Memory B cell (primary cell): ENCODE data around the gene MAPK8IP2.

Source experiments
- ATAC-seq: fragments of 150-1000 bp; cut with Tn5 transposase; 2 replicates; pipeline ENCODE4 v1.10.0; 2021; ENCODE audit warnings: low read depth, mild to moderate bottlenecking, moderate library complexity
- DNase-seq, 2 donors: peaks; one replicate each; pipeline ENCODE4 v3.0.0; 2022; ENCODE audit warnings: low spot score in 2 of 2
- H3K27ac Mint-ChIP-seq: one replicate; pipeline ENCODE4 v1.8.0; 2022; ENCODE audit warnings: mild to moderate bottlenecking, moderate library complexity, mixed read lengths
- H3K27me3 Mint-ChIP-seq: one replicate; pipeline ENCODE4 v1.8.0; 2022; ENCODE audit warnings: mixed read lengths
- H3K36me3 Mint-ChIP-seq: one replicate; pipeline ENCODE4 v1.8.0; 2022; ENCODE audit warnings: mild to moderate bottlenecking, mixed read lengths
- H3K4me1 Mint-ChIP-seq: one replicate; pipeline ENCODE4 v1.8.0; 2022; ENCODE audit warnings: mixed read lengths
- H3K4me3 Mint-ChIP-seq: one replicate; pipeline ENCODE4 v1.8.0; 2022; ENCODE audit warnings: mild to moderate bottlenecking, moderate library complexity, mixed read lengths
- H3K9me3 Mint-ChIP-seq: one replicate; pipeline ENCODE4 v1.8.0; 2022; ENCODE audit warnings: mixed read lengths

Gene MAPK8IP2

DNA sequence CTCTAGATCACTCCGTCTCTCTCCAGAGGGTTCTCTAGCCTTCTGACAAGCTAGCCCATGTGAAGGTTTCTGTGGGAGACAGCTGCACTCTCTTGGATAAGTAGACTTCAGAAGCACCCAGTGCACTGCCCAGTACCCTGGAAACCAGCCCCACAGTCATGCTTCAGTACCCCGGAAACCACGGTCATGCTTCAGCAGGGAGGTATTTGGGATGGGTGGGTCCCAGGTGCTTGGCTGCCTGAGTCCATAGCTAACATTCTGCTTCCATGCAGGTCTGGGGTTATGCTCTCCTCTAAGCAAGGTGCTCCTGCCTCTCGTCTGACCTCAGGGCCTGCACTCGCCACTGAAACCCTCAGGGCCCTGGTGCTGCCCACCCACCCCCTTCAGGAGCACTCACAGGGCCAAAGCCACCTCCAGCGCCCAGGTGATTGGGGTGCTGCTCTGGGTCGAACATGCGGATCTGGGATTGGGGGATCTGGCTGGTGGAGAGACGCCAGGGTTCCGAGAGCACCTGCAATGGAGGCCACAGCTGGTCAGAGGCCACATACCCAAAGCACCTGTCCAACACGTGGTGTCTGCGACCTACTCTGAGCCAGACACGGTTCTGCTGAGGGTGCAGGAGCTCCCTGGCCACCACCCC, 30.6 kb upstream of the MAPK8IP2 start:
- no peak overlapping the region for H3K27ac Mint-ChIP-seq
- peaks cover 11% of the 10 kb centered on the region for H3K4me1 Mint-ChIP-seq
- no peaks in the 10 kb centered on the region for H3K27me3 Mint-ChIP-seq
- ATAC-seq (no peak), DNase-seq (no peak)
- H3K9me3 Mint-ChIP-seq = no peaks in the 10 kb centered on the region
- H3K4me3 Mint-ChIP-seq = no peak overlapping the region
- H3K36me3 Mint-ChIP-seq = peaks cover 9% of the 10 kb centered on the region

DNA sequence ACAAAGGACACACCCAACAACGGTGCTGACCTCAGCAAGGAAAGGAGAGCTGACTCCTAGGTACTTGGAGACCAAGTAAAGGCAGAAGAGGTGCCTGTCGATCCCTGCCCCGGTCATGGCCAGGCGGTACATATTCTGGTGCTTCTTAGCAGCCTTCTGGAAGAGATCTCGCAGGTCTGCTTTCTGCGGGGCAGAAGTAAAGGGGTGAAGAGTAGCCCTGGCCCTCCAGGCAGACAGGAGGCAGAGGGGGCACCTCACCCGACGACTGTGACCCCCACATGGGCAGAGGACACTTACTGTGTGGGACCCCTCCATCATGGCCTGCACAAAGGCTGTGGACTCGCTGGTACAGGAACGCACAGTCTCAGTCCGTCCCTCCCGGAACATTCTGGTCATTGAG, 29.7 kb upstream of the MAPK8IP2 start:
- H3K27me3 Mint-ChIP-seq = no peaks in the 10 kb centered on the region
- H3K36me3 Mint-ChIP-seq = peaks cover 11% of the 10 kb centered on the region
- ATAC-seq (no peak), DNase-seq (no peak)
- no peaks in the 10 kb centered on the region for H3K9me3 Mint-ChIP-seq
- peaks cover 11% of the 10 kb centered on the region for H3K4me1 Mint-ChIP-seq
- no peak overlapping the region for H3K4me3 Mint-ChIP-seq
- H3K27ac Mint-ChIP-seq = no peak overlapping the region

DNA sequence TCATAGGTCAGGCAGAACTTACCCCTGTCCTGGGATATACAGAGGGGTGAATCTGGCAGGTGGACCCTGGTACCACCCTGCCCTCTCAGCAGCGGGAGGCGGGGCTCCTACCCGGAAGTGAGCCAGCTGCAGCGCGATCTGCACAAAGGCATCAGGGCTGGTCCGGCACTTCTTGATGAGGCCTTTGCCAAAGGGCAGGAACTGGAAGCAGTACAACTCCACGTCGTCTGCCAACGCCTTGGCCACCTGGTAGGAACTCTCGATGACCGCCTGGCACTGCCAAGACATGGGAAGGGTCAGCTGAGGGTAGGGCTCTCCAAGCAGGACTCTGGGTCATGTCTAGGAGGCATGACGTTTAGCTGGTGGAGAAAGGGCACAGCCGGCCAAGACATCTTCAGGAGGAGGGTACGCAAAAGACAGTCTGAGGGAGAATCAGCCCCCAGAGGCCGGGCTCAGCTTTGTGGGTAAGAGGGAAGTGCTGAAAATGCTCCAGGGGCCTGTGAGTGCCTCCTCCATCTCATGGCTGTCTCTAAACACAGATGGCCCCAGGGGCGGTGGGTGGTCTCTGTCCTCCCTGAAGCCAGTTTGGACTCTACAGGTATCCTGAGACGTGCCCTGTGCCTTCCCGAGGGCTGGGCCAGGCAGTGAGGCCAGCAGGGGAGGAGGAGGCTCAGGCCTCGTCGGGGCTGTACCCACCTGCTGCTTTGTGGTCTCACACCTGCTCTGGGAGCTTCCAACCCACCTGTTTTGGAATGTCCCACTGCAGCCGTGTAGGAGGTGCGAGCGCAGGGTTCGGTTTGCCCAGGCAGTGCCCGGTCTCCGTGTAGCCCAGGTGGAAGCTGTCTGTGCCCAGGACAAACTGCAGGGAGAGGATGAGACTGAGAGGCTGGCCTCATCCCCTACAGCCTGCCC, 29.1 kb upstream of the MAPK8IP2 start:
- H3K36me3 Mint-ChIP-seq = peaks cover 11% of the 10 kb centered on the region
- no peak overlapping the region for H3K4me3 Mint-ChIP-seq
- H3K27ac Mint-ChIP-seq = no peak overlapping the region

DNA sequence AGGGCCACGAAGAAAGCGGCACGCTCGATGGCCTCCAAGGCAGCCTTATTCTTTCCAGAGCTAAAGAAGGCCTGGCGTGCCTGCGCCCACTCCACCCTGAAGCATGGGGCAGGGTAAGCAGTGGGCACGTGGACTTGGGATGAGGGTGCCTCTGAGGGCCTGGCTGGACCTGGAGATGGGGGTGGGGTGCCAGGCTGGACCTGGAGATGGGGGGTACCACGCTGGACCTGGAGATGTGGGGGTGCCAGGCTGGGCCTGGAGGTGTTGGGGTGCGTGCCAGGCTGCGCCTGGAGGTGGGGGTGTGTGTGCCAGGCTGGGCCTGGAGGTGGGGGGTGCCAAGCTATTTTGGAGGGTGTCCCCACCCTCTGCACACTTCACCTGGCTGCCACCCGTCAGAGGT, 27.6 kb upstream of the MAPK8IP2 start:
- H3K4me3 Mint-ChIP-seq = no peak overlapping the region
- peaks cover 13% of the 10 kb centered on the region for H3K4me1 Mint-ChIP-seq
- ATAC-seq (no peak), DNase-seq (no peak)
- H3K9me3 Mint-ChIP-seq = no peaks in the 10 kb centered on the region
- no peak overlapping the region for H3K27ac Mint-ChIP-seq
- peaks cover 12% of the 10 kb centered on the region for H3K36me3 Mint-ChIP-seq
- H3K27me3 Mint-ChIP-seq = no peaks in the 10 kb centered on the region

More for the DNA sequence above, 29.1 kb upstream of the MAPK8IP2 start:
- ATAC-seq = no peak
- no peaks in the 10 kb centered on the region for H3K27me3 Mint-ChIP-seq
- peaks cover 11% of the 10 kb centered on the region for H3K4me1 Mint-ChIP-seq
- no peak for DNase-seq
- no peaks in the 10 kb centered on the region for H3K9me3 Mint-ChIP-seq

DNA sequence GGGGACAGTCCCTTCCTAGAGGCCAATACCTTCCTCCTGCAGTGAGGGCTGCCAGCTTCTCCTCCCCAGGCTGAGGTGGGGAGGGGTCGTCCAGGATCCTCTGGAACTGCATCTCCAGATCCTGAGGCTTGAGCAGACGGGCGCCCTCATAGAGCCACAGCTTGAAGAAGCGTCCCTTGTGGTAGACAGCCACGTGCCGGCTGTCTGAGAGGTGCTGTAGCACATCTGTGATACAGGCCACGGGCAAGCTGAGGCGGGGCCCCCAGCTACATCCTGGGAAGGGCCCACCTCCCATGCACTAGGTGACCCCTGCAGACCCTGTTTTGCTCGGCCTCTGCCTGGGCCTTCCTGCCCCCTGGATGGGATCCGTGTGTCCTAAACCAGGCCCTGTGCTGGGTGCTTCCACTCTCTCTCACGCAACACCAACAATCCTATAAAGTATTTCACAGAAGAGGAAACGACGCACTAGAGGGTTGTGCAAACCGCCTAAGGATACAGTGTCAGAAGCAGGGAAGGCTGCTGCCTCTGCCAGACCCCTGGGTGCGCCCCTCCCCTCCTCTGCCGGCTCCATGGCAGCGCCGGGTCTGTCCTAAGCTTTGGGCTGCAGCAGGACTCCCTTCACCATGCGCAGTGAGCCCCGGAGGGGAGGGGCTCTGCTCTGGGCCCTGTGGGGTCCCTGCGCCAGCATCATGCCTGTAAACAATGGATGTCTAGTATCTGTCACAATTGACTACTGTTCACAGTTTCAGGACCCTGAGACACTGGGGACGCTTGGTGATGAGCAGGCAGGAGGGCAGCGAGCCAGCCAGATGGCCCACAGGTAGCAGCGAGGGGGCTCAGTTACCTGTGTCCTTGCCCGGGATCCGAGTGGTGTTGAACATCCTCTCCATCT, 26.9 kb upstream of the MAPK8IP2 start:
- H3K27ac Mint-ChIP-seq = no peak overlapping the region

DNA sequence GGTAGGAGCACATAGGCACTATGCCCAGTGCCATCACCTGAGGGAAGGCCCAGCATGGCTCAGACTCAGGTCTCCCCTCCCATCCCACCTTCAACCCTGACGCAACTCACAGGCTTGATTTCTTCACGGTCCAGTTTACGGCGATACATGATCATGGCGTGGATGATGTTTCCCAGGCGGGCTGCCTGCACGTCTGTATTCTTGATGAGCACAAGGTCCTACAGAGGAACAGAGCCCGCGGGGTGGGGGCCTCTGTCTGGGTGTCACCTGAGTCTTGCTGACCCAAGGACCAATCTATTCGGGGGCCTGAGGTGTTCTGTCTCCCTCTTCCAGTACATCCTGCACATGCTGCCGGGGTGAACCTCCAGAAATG, 26.2 kb upstream of the MAPK8IP2 start:
- Mint-ChIP-seq H3K4me3 (no peak overlapping the region), H3K36me3 (peaks cover 12% of the 10 kb centered on the region), H3K27ac (no peak overlapping the region), H3K4me1 (peaks cover 13% of the 10 kb centered on the region), H3K9me3 (no peaks in the 10 kb centered on the region), H3K27me3 (no peaks in the 10 kb centered on the region)
- no peak for ATAC-seq
- DNase-seq = no peak

More for the DNA sequence above, 26.9 kb upstream of the MAPK8IP2 start:
- no peak overlapping the region for H3K4me3 Mint-ChIP-seq
- no peaks in the 10 kb centered on the region for H3K9me3 Mint-ChIP-seq
- H3K4me1 Mint-ChIP-seq = peaks cover 13% of the 10 kb centered on the region
- no peak for DNase-seq
- no peak for ATAC-seq
- peaks cover 12% of the 10 kb centered on the region for H3K36me3 Mint-ChIP-seq
- H3K27me3 Mint-ChIP-seq = no peaks in the 10 kb centered on the region

DNA sequence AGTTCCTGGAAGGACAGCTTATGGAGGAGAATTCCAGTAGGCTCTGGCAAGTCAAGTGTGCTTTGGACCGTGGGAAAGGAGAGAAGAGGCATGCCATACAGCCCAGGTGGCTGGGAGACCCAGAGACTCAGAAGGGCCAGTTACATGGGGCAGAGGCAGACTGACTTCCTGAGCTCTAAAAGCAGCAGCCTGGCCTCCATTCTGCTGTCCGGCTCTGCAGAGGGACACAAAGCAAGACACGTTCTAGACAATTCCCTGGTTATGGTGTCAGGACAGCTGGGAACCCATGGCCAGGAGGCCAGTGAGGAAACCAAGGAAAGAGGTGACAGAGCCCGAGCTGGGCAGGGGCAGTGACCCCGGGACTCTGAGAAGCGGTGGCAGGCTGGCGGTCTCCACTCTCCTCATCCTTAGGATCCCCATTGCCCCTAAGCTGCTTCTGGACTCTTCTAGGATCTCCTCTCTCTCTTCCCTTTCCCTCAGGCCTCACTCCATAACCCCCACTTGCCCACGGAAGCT, 25.1 kb upstream of the MAPK8IP2 start:
- ATAC-seq (no peak), DNase-seq (no peak)
- Mint-ChIP-seq H3K4me1 (peaks cover 10% of the 10 kb centered on the region), H3K4me3 (no peak overlapping the region), H3K27ac (no peak overlapping the region), H3K36me3 (peaks cover 10% of the 10 kb centered on the region), H3K27me3 (no peaks in the 10 kb centered on the region), H3K9me3 (no peaks in the 10 kb centered on the region)

DNA sequence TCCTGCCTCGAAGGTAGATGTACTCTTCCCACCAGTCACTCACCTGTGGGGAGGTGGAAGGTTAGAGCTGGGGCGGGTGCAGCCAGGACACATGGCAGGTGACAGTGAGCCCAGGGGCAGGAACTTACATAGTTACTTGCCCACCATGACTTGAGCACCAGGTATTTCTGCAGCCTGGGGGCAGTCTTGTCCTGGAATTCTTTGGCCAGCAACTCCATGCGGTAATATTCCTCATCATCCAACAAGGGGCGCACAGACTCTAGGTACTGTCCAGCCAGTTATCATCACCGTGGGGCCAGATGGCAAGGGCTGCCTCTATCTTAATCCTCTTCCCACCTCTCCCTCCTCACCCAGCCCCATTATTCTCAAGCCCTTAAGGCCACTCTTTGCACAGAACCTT, 24.5 kb upstream of the MAPK8IP2 start:
- DNase-seq (no peak), ATAC-seq (no peak)
- no peaks in the 10 kb centered on the region for H3K9me3 Mint-ChIP-seq
- H3K27me3 Mint-ChIP-seq = no peaks in the 10 kb centered on the region
- peaks cover 6% of the 10 kb centered on the region for H3K4me1 Mint-ChIP-seq
- peaks cover 10% of the 10 kb centered on the region for H3K36me3 Mint-ChIP-seq
- no peak overlapping the region for H3K4me3 Mint-ChIP-seq
- no peak overlapping the region for H3K27ac Mint-ChIP-seq

DNA sequence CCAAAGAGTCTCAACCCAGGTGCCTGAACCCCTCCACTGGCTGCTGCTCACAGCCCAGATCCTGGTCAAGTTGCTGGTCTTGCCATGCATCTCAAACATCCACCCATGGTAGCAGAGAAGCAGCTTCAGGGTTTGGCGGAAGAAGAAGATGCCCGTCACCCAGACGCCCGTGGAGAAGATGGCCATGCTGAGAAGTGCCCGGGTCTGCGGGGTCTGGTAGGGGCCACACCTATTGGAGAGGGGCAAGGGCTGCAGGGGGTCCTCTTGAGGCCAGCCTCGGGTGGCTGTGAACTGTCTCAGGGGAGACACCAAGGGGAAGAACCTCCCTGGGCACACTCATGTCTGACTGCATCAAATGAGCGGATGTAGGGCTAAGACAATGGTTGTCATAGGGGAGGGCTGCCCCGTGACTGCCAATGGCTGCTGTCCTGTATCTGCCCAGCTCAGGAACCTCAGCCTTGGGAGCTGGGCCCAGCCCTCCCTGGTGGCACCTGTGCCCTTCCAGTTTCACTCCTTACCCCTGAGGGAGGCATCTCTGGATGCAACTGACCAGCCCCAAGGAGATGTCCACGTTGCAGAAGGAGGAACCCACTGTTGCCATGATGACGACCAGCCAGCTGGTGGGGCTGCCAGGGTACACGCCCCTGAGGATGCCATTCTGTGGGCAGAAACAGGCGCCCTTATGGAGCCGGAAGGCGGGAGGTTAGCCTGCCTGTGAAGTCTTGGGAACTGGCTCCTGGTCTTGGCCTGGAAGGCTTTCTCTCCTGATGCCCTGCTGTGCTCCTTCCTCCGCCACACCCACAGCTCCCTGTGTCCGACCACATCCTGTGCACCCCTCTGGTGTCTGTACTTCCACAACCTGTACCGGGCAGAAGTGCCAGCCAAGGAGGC, 23.5 kb upstream of the MAPK8IP2 start:
- peaks cover 6% of the 10 kb centered on the region for H3K4me1 Mint-ChIP-seq
- no peaks in the 10 kb centered on the region for H3K27me3 Mint-ChIP-seq
- no peak overlapping the region for H3K27ac Mint-ChIP-seq
- no peak for DNase-seq
- peaks cover 10% of the 10 kb centered on the region for H3K36me3 Mint-ChIP-seq
- no peaks in the 10 kb centered on the region for H3K9me3 Mint-ChIP-seq
- ATAC-seq = no peak
- no peak overlapping the region for H3K4me3 Mint-ChIP-seq

DNA sequence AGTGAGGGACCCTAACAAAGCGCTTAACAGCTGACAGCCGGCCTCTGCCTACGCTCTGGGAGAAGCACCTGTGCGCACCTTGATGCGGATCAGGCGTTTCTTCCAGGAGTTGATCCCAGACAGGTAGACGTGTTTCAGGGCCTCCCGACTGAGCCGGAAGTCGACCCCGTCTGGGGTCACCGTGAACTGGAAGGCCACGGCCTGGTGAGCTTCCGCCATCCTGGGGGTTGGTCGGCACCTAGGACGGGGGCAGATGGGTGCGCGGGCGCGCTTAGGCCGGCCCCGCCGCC, 23.0 kb upstream of the MAPK8IP2 start:
- Mint-ChIP-seq H3K4me1 (peaks cover 6% of the 10 kb centered on the region), H3K27me3 (no peaks in the 10 kb centered on the region), H3K4me3 (no peak overlapping the region), H3K9me3 (no peaks in the 10 kb centered on the region), H3K36me3 (peaks cover 6% of the 10 kb centered on the region), H3K27ac (no peak overlapping the region)
- no peak for DNase-seq
- no peak for ATAC-seq

DNA sequence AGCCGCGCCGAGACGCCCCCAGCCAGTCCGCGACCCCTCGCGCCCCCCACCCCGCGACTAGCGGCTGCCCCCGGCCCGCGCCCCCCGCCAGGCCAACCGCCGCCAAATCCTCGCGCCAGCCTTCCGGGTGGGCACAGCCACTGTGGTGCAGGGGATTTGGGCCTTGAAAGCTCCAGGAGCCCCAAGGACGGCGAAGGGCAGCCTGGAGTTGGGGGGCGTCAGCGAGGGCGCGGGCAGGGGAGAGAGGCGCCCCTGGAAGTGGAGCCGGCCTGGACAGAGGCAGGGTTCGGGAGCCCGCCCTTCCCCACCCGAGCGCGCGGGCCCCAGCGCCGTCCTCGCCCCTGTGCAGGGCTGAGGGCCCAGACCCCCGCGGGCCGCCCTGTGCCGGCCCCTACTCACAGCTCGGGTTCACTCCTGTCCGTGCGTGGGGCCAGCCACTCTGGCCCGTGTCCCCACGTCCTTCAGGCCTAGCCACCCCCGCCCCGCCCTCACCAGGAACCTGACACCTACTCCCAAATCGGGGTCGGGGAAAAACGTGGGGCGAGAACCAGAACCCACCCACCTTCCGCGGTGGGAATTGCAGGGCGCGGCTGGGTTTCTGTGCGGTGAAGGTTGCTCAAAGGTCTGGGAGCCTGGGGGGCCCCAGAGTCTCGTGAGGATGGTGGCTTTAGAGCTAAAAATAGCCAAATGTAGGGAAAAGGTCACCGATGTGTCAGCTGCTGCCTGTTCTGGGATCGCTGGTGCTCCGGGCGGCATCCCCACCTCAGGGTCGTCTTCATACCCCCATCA, 22.4 kb upstream of the MAPK8IP2 start, which contains the start of gene CPT1B:
Gene CPT1B, minus strand, starts transcription at position 441 of the 789 bp plus-strand sequence. CDS start 512 bp downstream, outside the sequence.
- Mint-ChIP-seq H3K4me3 (no peak within 1 kb of the TSS), H3K9me3 (no peaks in the 10 kb centered on the region), H3K27me3 (no peaks in the 10 kb centered on the region), H3K4me1 (peaks cover 6% of the 10 kb centered on the region), H3K36me3 (peaks cover 3% of the 10 kb centered on the region), H3K27ac (no peak within 1 kb of the TSS)
- ATAC-seq (no peak), DNase-seq (no peak)

DNA sequence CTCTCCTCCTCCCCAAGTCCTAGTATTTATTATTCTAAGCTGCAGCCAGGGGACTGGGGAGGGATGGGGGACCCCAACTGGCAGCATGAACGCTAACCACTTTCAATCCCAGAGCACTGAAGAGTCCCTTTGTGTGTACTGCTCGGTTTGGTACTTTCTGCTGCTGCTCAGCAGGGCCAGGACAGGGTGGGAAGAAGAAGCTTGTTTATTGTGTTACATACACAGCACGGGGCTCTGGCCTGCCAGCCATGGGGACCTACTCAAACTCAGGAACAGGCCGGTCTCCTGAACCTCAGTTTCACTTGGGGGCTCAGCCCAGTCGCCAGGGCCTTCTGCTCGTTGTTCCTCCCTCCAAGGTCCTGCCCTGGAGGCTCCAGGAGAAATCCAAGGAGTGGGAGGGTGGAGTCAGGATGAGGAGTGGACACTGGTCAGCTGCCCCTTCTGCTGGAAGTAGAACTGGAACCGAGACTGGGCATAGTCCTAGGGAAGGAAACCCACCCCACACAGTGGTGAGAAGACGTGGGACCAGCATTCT, 21.8 kb upstream of the MAPK8IP2 start:
- Mint-ChIP-seq H3K9me3 (no peaks in the 10 kb centered on the region), H3K4me1 (peaks cover 10% of the 10 kb centered on the region), H3K27me3 (no peaks in the 10 kb centered on the region), H3K27ac (no peak overlapping the region), H3K4me3 (no peak overlapping the region), H3K36me3 (peaks cover 3% of the 10 kb centered on the region)
- DNase-seq (no peak), ATAC-seq (no peak)
